Transverse colon (tissue), 3 donors: Measurements from ENCODE around the gene GPC5.

ENCODE experiments used
- CTCF ChIP-seq, 5 experiments: fragments of 200-600 bp in 3 of 5; fragments of 450-650 bp in 2 of 5; sonication (generic) in 3 of 5; IDR thresholded peaks; 1 replicate in 2 of 5; 2 replicates in 3 of 5; pipeline ENCODE4 v1.5.1; 2016 to 2017; ENCODE audit warnings: antibody characterized with exemption in 5 of 5, inconsistent platforms in 3 of 5, mild to moderate bottlenecking in 2 of 5, moderate library complexity in 1 of 5
- POLR2A ChIP-seq: fragments of 450-650 bp; IDR thresholded peaks from one replicate; pipeline ENCODE4 v1.6.1; 2016; ENCODE audit warnings: antibody characterized with exemption, mild to moderate bottlenecking, moderate library complexity

GRCh38 chr13:91426913-91427312 lies 28.5 kb downstream of the GPC5 start:
- TF ChIP-seq CTCF (IDR thresholded peaks at IDR 0.05) (no peak), POLR2A (no peak)
